ENCODE measurements around the gene LARGE1. TPM values are rescaled to one million over a fixed set of nuclear protein-coding genes. Genes with fewer than 3 reads are reported as not detected.
A peak's percentile ranks its signal among the peaks of the same experiment; 100 is the strongest.

The LARGE1 gene
- total and polyA plus RNA-seq, 11 donors = 31.2 to 211 (median 129) TPM

DNA sequence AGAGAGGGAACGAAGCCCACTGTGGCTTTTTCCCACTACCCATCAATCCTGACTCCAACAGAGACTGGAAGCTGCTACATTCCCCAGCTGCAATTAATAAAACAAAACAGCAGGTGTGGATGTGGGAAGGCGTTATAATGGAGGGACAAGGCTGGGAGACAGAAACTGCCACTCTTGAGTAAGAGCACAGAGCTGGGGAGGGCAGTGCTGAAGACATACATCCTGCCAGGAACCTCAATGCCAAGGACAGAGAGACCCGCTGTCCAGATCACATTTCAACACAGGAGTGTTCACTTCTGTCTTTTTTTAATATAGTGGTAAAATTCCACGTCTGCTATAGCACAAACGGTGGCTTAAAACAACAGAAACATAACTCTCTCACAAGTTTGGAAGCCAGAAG is 94.5 kb downstream of the LARGE1 start:
- TF ChIP-seq POLR2A (IDR thresholded peaks at IDR 0.05) = no peak
- TF ChIP-seq CTCF (IDR thresholded peaks at IDR 0.05) = no peak
- Histone ChIP-seq H3K36me3 (no peaks in the 10 kb centered on the region), H3K9me3 (no peaks in the 10 kb centered on the region), H3K27me3 (no peaks in the 10 kb centered on the region), H3K4me1 (peaks cover 0 to 60% (median 20%) of the 10 kb centered on the region in 12 donors), H3K4me3 (no peak overlapping the region), H3K27ac (peak overlapping the region in 9 of 12 donors; percentile 16 to 80 (median 47))
- 57 to 70% (median 66%) methylated on average over 5 of the region's 5 CpGs for WGBS, 4 donors
- no peak for DNase-seq
- intact Hi-C loops (cut with DNase I) = no loop called here
- peak in 1 of 4 donors; percentile 19 for ATAC-seq

DNA sequence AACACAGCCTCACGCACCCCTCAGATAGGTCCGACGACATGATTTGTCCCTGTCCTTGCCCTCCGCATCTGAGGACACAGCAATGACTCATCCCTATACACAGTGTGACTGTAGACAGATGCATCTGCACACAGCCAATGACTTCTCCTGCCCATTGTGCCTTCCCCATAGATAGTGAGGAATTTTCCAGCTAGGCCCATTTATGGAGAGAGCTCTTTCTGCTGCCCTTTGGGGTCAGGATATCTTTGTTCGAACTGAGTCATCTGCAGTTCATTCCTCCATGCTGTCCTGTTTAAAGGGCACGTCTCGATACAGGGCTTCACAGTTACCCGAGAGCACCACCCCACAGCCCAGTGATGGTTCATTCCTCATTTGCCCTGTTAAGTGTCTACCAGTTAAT is 96.7 kb downstream of the LARGE1 start:
- H3K27ac ChIP-seq = peak overlapping the region in 11 of 12 donors; percentile 39 to 80 (median 63)
- DNase-seq (peak in 4 of 5 donors; percentile 27 to 78 (median 36)), ATAC-seq (peak; percentile 80 to 94 (median 92))
- intact Hi-C loops (cut with DNase I) = no loop called here
- H3K4me1 ChIP-seq = peaks cover 0 to 47% (median 13%) of the 10 kb centered on the region in 12 donors
- WGBS, 4 donors = 55 to 72% (median 61%) methylated on average over 8 of the region's 8 CpGs
- H3K4me3 ChIP-seq = no peak overlapping the region
- no peaks in the 10 kb centered on the region for H3K36me3 ChIP-seq
- TF ChIP-seq CTCF (IDR thresholded peaks at IDR 0.05) (no peak), POLR2A (IDR thresholded peaks at IDR 0.05) (peak in 1 of 2 donors; percentile 44)
- no peaks in the 10 kb centered on the region for H3K27me3 ChIP-seq
- no peaks in the 10 kb centered on the region for H3K9me3 ChIP-seq

- H3K27me3 ChIP-seq = no peaks in the 10 kb centered on the region
- peak overlapping the region in 8 of 12 donors; percentile 12 to 80 (median 34) for H3K27ac ChIP-seq
- ATAC-seq (no peak), DNase-seq (no peak)
- peaks cover 0 to 2% (median 0%) of the 10 kb centered on the region in 12 donors for H3K9me3 ChIP-seq
- WGBS, 4 donors = 70 to 77% (median 75%) methylated on average over 4 of the region's 4 CpGs
- intact Hi-C loops (cut with DNase I) = no loop called here
- no peaks in the 10 kb centered on the region for H3K36me3 ChIP-seq
- H3K4me1 ChIP-seq = peaks cover 0 to 48% (median 13%) of the 10 kb centered on the region in 12 donors
- no peak for TF ChIP-seq POLR2A (IDR thresholded peaks at IDR 0.05)
- TF ChIP-seq CTCF (IDR thresholded peaks at IDR 0.05) = no peak
- H3K4me3 ChIP-seq = no peak overlapping the region
Observed at GRCh38 chr22:33821290-33821689, 99.0 kb downstream of the LARGE1 start.

- no peak for DNase-seq
Observed at GRCh38 chr22:33819743-33820142, 100.5 kb downstream of the LARGE1 start.

More at GRCh38 chr22:33819743-33820142, 100.5 kb downstream of the LARGE1 start:
- WGBS, 4 donors = 65 to 98% (median 88%) methylated on average over 3 of the region's 3 CpGs
- no peaks in the 10 kb centered on the region for H3K27me3 ChIP-seq
- H3K9me3 ChIP-seq = peaks cover 0 to 10% (median 0%) of the 10 kb centered on the region in 12 donors
- ATAC-seq = no peak
- H3K4me1 ChIP-seq = peaks cover 0 to 33% (median 7%) of the 10 kb centered on the region in 12 donors
- no peak overlapping the region for H3K27ac ChIP-seq
- TF ChIP-seq POLR2A (IDR thresholded peaks at IDR 0.05) (no peak), CTCF (IDR thresholded peaks at IDR 0.05) (no peak)
- no peak overlapping the region for H3K4me3 ChIP-seq
- intact Hi-C loops (cut with DNase I) = no loop called here
- no peaks in the 10 kb centered on the region for H3K36me3 ChIP-seq
